ENCODE measurements around the gene SNX12. TPM values are rescaled to one million over a fixed set of nuclear protein-coding genes. Genes with fewer than 3 reads are reported as not detected.

Gene SNX12
- 57.9 TPM for total RNA-seq

GRCh38 chrX:71068044-71068918 is at the start of gene SNX12:
Gene SNX12 (minus strand): TSS chrX:71068334. CDS start chrX:71068306, 28 bp downstream.

DNA sequence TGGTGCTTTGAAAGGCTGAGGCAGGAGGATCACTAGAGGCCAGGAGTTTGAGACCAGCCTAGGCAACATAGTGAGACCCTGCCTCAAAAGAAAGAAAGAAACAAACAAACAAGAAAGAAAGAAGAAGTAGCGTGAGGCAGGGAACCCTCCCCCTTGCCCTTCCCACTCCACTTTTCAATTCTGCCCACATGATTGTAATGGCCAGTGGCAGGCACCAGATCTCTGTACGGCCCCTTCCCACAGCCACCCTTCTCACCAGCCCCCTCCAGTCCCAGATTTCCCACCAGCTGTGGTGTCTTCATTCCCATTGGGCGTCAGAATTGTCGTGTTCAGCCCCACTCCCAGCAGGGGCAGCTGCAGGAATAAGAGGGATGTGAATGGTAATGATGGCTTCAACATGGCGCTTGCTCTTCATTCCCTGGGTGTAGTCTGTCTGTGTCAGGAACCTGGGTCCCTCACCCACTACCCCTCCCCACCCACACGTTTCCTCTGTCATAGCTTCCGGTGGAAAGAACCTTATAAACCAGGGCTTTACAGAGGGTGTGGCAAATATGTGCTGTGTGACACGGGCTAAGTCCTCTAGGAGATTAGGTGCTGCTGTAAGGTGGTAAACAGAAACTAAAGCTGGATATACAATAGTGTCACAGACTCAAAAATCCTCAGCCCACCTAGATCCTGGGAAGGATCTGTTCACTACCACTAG is 43.2 kb upstream of the SNX12 start, which contains the start of gene IL2RG:
Gene IL2RG, minus strand, starts transcription at position 437 of the 703 bp plus-strand sequence. Its CDS starts 38 bp downstream, at position 399.

DNA sequence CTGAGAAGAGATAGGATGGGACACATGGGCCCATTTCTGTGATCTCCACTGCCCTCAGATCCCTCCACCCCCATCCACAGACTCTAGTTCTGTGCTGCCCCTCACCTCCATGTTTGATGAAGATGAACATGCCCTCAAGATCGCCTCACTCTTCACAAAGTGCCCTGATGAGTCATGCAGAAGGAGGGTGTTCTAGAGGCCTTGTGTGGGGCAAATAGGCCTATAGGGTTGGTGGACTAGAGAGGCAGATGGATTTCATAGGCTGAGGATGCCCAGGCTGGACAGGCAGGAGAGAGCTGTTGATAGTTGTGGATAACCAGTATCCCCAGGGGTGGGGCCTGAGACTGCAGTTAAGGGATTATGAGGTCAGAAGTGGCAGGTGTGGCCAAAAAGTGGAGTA is 38.3 kb upstream of the SNX12 start, which contains the start of gene CXorf65:
Gene CXorf65, minus strand, starts transcription at position 314 of the 400 bp plus-strand sequence. Its CDS starts 184 bp downstream, at position 130.

DNA sequence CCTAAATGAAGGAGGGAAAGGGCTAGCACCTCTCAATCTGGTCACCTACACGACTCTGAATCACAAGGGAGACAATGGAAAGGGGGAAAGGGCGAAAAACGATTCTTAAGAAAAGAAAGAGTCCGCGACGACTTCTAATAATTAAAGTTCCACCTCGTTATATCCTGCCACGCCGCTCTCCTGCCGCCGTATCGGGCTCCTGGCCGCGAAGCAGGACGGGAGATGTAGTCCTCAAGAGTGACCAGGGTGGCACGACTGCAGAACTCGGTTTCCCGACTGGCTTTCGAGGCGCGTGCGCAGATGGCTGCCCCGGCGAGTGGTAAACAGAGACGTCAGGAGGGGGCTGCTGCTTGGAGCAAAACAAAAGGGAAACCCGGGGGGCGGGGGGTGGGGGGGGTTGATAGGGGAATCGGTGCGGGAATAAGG is 27.4 kb upstream of the SNX12 start, which contains the start of gene FOXO4:
Gene FOXO4, plus strand, starts transcription at position 297 of the 426 bp plus-strand sequence. CDS start 678 bp downstream, outside the sequence.

Small RNAs within 50 kb of the gene (small RNA-seq; reads per million reads assigned to genes)
- gene CXorf65 (ENCODE audit: low replicate concordance) (not detected), gene RNU1-56P (ENCODE audit: low replicate concordance) (0.28 reads per million)

Other genes with a start within 250 kb of the SNX12 start
- gene TEX11, start 159.6 kb downstream of the SNX12 start, total RNA-seq = not detected
- 1.6 TPM for gene SLC7A3, start 137.2 kb downstream of the SNX12 start, total RNA-seq
- 3.4 TPM for gene FOXO4, start 27.5 kb upstream of the SNX12 start, total RNA-seq
- not detected for gene CXorf65, start 38.4 kb upstream of the SNX12 start, total RNA-seq
- 0.63 TPM for gene IL2RG, start 43.2 kb upstream of the SNX12 start, total RNA-seq
- 46.0 TPM for gene MED12, start 50.3 kb upstream of the SNX12 start, total RNA-seq
- gene NLGN3, start 76.5 kb upstream of the SNX12 start, total RNA-seq = 29.1 TPM
- gene GJB1, start 154.9 kb upstream of the SNX12 start, total RNA-seq = not detected
- gene ZMYM3, start 185.8 kb upstream of the SNX12 start, total RNA-seq = 35.4 TPM
- 372 TPM for gene NONO, start 215.3 kb upstream of the SNX12 start, total RNA-seq
- gene ITGB1BP2, start 233.4 kb upstream of the SNX12 start, total RNA-seq = 6.6 TPM